K562 (cell line): ENCODE measurements around the gene PSMA6. TPM values are rescaled to one million over a fixed set of nuclear protein-coding genes. Genes with fewer than 3 reads are reported as not detected.
"Not testable (repeated sequence)": the region's sequence is repeated elsewhere in the genome, so short reads cannot be mapped to it uniquely, and the experiment has no call there.

ENCODE experiments used
- ATAC-seq: fragments of 200-7000 bp; cut with Tn5 transposase; 3 replicates; pipeline ENCODE4 v1.9.1; 2020; ENCODE audit warnings: moderate library complexity
- BruUV-seq: library from RNA; stranded (reverse); fragments of 400-500 nt; replicated peaks from 2 replicates; lab custom pipeline; 2021; lab: Mats Ljungman, UMichigan
- CTCF ChIA-PET: fragments of 300-600 bp; formaldehyde crosslinking; extraction: SDS; loops from one replicate; lab custom pipeline; 2021; ENCODE audit warnings: low intra/inter-chr PET ratio; lab: Yijun Ruan, JAX
- POLR2A ChIA-PET: fragments of 300-600, 350-650 bp; sonication (Branson Sonifier 250); formaldehyde crosslinking; extraction: SDS; loops from one replicate; lab custom pipeline; 2021; ENCODE audit warnings: antibody characterized with exemption, inconsistent platforms; lab: Yijun Ruan, JAX
- DNase-seq, 4 experiments: peaks; one replicate each; pipeline versions ENCODE4 v3.0.0 to v3.0.0-alpha.2; 2011 to 2018; ENCODE audit warnings: low spot score in 3 of 4, mixed read lengths in 3 of 4; ENCODE audit errors: extremely low read depth in 1 of 4
- FAIRE-seq: peaks from 2 replicates; lab custom pipeline; 2011; peaks lifted over from hg19 to GRCh38; lab: Jason Lieb, UNC
- H2AFZ ChIP-seq: 2 replicates; pipeline ENCODE4 v1.6.0; 2011; ENCODE audit warnings: low read depth, low read length, control low read depth, inconsistent platforms
- H3K27ac ChIP-seq: fragments of 200-600 bp; 3 replicates; pipeline ENCODE4 v1.8.0; 2011; ENCODE audit warnings: low read depth, mild to moderate bottlenecking, control low read depth, inconsistent platforms, low read length, moderate library complexity, mixed read lengths; ENCODE audit errors: extremely low read depth
- H3K27me3 ChIP-seq, 2 experiments: fragments of 300-600 bp in 1 of 2; 2 replicates in 1 of 2; 3 replicates in 1 of 2; pipeline versions ENCODE4 v1.6.0 to v1.8.0; 2011; ENCODE audit warnings: inconsistent platforms in 2 of 2, low read length in 2 of 2, mild to moderate bottlenecking in 1 of 2, mixed read lengths in 1 of 2, moderate library complexity in 1 of 2; ENCODE audit not compliant: control insufficient read depth in 2 of 2, insufficient read depth in 2 of 2
- H3K36me3 ChIP-seq: fragments of 300-600 bp; 3 replicates; pipeline ENCODE4 v1.8.0; 2011; ENCODE audit warnings: mild to moderate bottlenecking, low read length, inconsistent platforms; ENCODE audit not compliant: control insufficient read depth, insufficient read depth
- H3K4me1 ChIP-seq, 2 experiments: fragments of 200-600 bp in 1 of 2; replicated peaks in 1 of 2; 2 replicates in 1 of 2; 3 replicates in 1 of 2; pipeline versions ENCODE4 v1.5.1 to v1.8.0; 2011; ENCODE audit warnings: inconsistent platforms in 2 of 2, low read length in 2 of 2, mild to moderate bottlenecking in 1 of 2, mixed read lengths in 1 of 2, moderate library complexity in 1 of 2; ENCODE audit not compliant: control insufficient read depth in 2 of 2, insufficient read depth in 2 of 2
- H3K4me2 ChIP-seq: 2 replicates; pipeline ENCODE4 v1.6.1; 2011; ENCODE audit warnings: low read length, control low read depth, inconsistent platforms, mixed read lengths; ENCODE audit not compliant: insufficient read depth
- H3K4me3 ChIP-seq: fragments of 200-600 bp; sonication (generic), shearing (Covaris generic); 2 replicates; pipeline ENCODE4 v1.5.1; 2016; ENCODE audit warnings: control low read depth, inconsistent platforms
- H3K79me2 ChIP-seq: fragments of 200-600 bp; 3 replicates; pipeline ENCODE4 v1.8.0; 2011; ENCODE audit warnings: low read length, inconsistent platforms; ENCODE audit not compliant: control insufficient read depth, insufficient read depth
- H3K9ac ChIP-seq, 2 experiments: 2 replicates each; pipeline versions ENCODE4 v1.6.0 to v1.6.1; 2011; ENCODE audit warnings: low read depth in 2 of 2, low read length in 2 of 2, control low read depth in 1 of 2, inconsistent platforms in 1 of 2, mild to moderate bottlenecking in 1 of 2, mixed read lengths in 1 of 2; ENCODE audit not compliant: insufficient read depth in 1 of 2
- H3K9me1 ChIP-seq: one replicate; pipeline ENCODE4 v1.6.0; 2011; ENCODE audit warnings: inconsistent platforms, mild to moderate bottlenecking, low read length, moderate library complexity; ENCODE audit not compliant: control insufficient read depth, insufficient read depth
- H3K9me3 ChIP-seq: replicated peaks from 2 replicates; pipeline ENCODE4 v1.5.1; 2011; ENCODE audit warnings: low read depth, low read length, inconsistent platforms; ENCODE audit not compliant: control insufficient read depth, insufficient read depth
- H4K20me1 ChIP-seq: replicated peaks from 2 replicates; pipeline ENCODE4 v1.6.1; 2011; ENCODE audit warnings: low read length, inconsistent platforms, mixed read lengths; ENCODE audit not compliant: control insufficient read depth, insufficient read depth
- ATF3 ChIP-seq, 2 experiments: fragments of 450-650 bp in 1 of 2; sonication (generic) in 1 of 2; formaldehyde crosslinking in 1 of 2; IDR thresholded peaks in 1 of 2; conservative IDR thresholded peaks in 1 of 2; 2 replicates each; pipeline versions ENCODE4 v1.6.1 to v1.8.1; 2016 to 2023; ENCODE audit warnings: mild to moderate bottlenecking in 2 of 2, moderate library complexity in 2 of 2, inconsistent platforms in 1 of 2, missing genetic modification reagents in 1 of 2
- CEBPB ChIP-seq: fragments of 450-650 bp; IDR thresholded peaks from 2 replicates; pipeline ENCODE4 v1.6.1; 2016; ENCODE audit warnings: missing genetic modification characterization, missing compliant biosample characterization
- CEBPG ChIP-seq, 3 experiments: fragments of 200-800 bp in 1 of 3; sonication (Bioruptor generic) in 1 of 3; sonication (generic) in 1 of 3; formaldehyde crosslinking in 1 of 3; IDR thresholded peaks in 2 of 3; conservative IDR thresholded peaks in 1 of 3; 2 replicates each; pipeline versions ENCODE4 v1.6.1 to v1.8.0; 2016 to 2022; ENCODE audit warnings: missing compliant biosample characterization in 2 of 3, missing genetic modification characterization in 2 of 3, mild to moderate bottlenecking in 1 of 3, missing genetic modification reagents in 1 of 3
- WGBS: fragments of 100-300 bp; shearing (Covaris generic); methylation state at CpG from one replicate; pipeline ENCODE4 v1.1.6; 2016; ENCODE audit warnings: low coverage, mixed read lengths; ENCODE audit not compliant: insufficient coverage; ENCODE audit errors: missing lambda C conversion rate; 5-methylcytosine and 5-hydroxymethylcytosine counted together
- in situ Hi-C: fragments of 300-500 bp; cut with MboI; formaldehyde crosslinking; loops from 4 replicates; pipeline ENCODE4 v1.15.0; 2018; ENCODE audit warnings: inconsistent platforms, mixed read lengths
- intact Hi-C: fragments of 100-400 bp; cut with micrococcal nuclease; formaldehyde crosslinking; loops from 2 replicates; pipeline ENCODE4 v1.14.2; 2022
- polyA plus RNA-seq, 8 experiments: library from polyadenylated mRNA; depleted of rRNA in 4 of 8; stranded (reverse) in 5 of 8; unstranded in 3 of 8; fragments of >200 nt; fragmentation: Nextera tagmentation in 2 of 8; fragmentation: Illumina TruSeq in 1 of 8; extraction: Ambion mirVana in 2 of 8; extraction: Trizol in 1 of 8; gene quantifications; 2 replicates each; pipeline versions ENCODE4 v1.2.1 to v1.2.3, GENCODE V29; 2011 to 2014; ENCODE audit warnings: inconsistent platforms in 1 of 8, missing spikeins in 1 of 8
- total RNA-seq, 7 experiments: library from RNA; depleted of rRNA in 6 of 7; stranded (reverse); fragments of >200 nt in 6 of 7; fragmentation: Illumina TruSeq in 2 of 7; extraction: Trizol in 2 of 7; gene quantifications; 2 replicates each; pipeline versions ENCODE4 v1.2.1 to v1.2.3, GENCODE V29; 2011 to 2021; ENCODE audit warnings: low replicate concordance in 1 of 7

PSMA6 gene
- total and polyA plus RNA-seq, 9 of the 15 experiments (the other 6 are each of a cell fraction or from before 2014, with no cell fraction given): 210 to 952 (median 288) TPM

- TF ChIP-seq CEBPB (peak; percentile 37; the same call in 1 of the 2 replicates), CEBPG (tag; conservative IDR thresholded peaks at IDR 0.05 in 1 of 2, IDR thresholded peaks at IDR 0.05 in 1 of 2) (peak in 1 of 2 experiments; percentile 21; a peak in 1 of 4 replicates), ATF3 (IDR thresholded peaks at IDR 0.05) (0 out of 2 replicates have a peak, but pooled peaks have one; percentile 13)
- in situ Hi-C loops; POLR2A ChIA-PET; H3K9me1 ChIP-seq; CTCF ChIA-PET; H3K9ac ChIP-seq; H3K9me3 ChIP-seq; FAIRE-seq; H3K79me2 ChIP-seq; H3K4me3 ChIP-seq; ATAC-seq; H4K20me1 ChIP-seq; H2AFZ ChIP-seq; H3K4me2 ChIP-seq; BruUV-seq; H3K27me3 ChIP-seq; H3K27ac ChIP-seq; intact Hi-C loops; DNase-seq; H3K36me3 ChIP-seq; TF ChIP-seq CEBPG (CRISPR knock-in tag; IDR thresholded peaks at IDR 0.05); ATF3 (CRISPR knock-in tag; conservative IDR thresholded peaks at IDR 0.05): not testable (repeated sequence)
- H3K4me1 ChIP-seq: peaks cover 0 to 14% of the 10 kb centered on the region in 2 experiments; a peak in 2 of 5 replicates
- 67% methylated on average over 4 of the region's 7 CpGs for WGBS
These were observed 38.1 kb upstream of the PSMA6 start for GRCh38 chr14:35254034-35254622.
